Keratinocyte (primary cell): ENCODE measurements around the gene BBS12. TPM values are rescaled to one million over a fixed set of nuclear protein-coding genes. Genes with fewer than 3 reads are reported as not detected.

Experiments
- DNase-seq: peaks from one replicate; pipeline ENCODE4 v3.0.0-alpha.2; 2011; ENCODE audit warnings: low read depth, missing footprints, low spot score
- FAIRE-seq: peaks from 2 replicates; lab custom pipeline; 2011; peaks lifted over from hg19 to GRCh38; lab: Jason Lieb, UNC
- H2AFZ ChIP-seq: 2 replicates; pipeline ENCODE4 v1.6.0; 2012; ENCODE audit warnings: low read length, control low read depth, inconsistent platforms; ENCODE audit not compliant: control insufficient read depth
- H3K27ac ChIP-seq: 2 replicates; pipeline ENCODE4 v1.5.1; 2011; ENCODE audit warnings: low read length; ENCODE audit not compliant: control insufficient read depth, insufficient read depth
- H3K27me3 ChIP-seq: 3 replicates; pipeline ENCODE4 v1.6.0; 2011; ENCODE audit warnings: low read length; ENCODE audit not compliant: control insufficient read depth, insufficient read depth; ENCODE audit errors: extremely low read depth
- H3K36me3 ChIP-seq, 2 experiments: 2 replicates in 1 of 2; 3 replicates in 1 of 2; pipeline ENCODE4 v1.5.1; 2011; ENCODE audit warnings: low read length in 2 of 2, mild to moderate bottlenecking in 1 of 2; ENCODE audit not compliant: control insufficient read depth in 2 of 2, insufficient read depth in 2 of 2; ENCODE audit errors: extremely low read depth in 1 of 2
- H3K4me1 ChIP-seq: 3 replicates; pipeline ENCODE4 v1.5.1; 2011; ENCODE audit warnings: low read length; ENCODE audit not compliant: control insufficient read depth, insufficient read depth; ENCODE audit errors: extremely low read depth
- H3K4me2 ChIP-seq: 3 replicates; pipeline ENCODE4 v1.6.0; 2011; ENCODE audit warnings: low read depth, low read length; ENCODE audit not compliant: control insufficient read depth, insufficient read depth; ENCODE audit errors: extremely low read depth
- H3K4me3 ChIP-seq, 3 experiments: fragments of 200-600 bp in 1 of 3; sonication (generic) in 1 of 3; 2 replicates in 2 of 3; 3 replicates in 1 of 3; pipeline ENCODE4 v1.5.1; 2011 to 2016; ENCODE audit warnings: low read length in 3 of 3, mild to moderate bottlenecking in 3 of 3, control low read depth in 2 of 3, inconsistent platforms in 1 of 3, low read depth in 1 of 3, mixed read lengths in 1 of 3, mixed run types in 1 of 3, moderate library complexity in 1 of 3; ENCODE audit not compliant: control insufficient read depth in 2 of 3, insufficient read depth in 2 of 3; ENCODE audit errors: extremely low read depth in 1 of 3
- H3K79me2 ChIP-seq: 2 replicates; pipeline ENCODE4 v1.6.0; 2012; ENCODE audit warnings: low read length; ENCODE audit not compliant: control insufficient read depth, insufficient read depth
- H3K9ac ChIP-seq: 3 replicates; pipeline ENCODE4 v1.6.0; 2011; ENCODE audit warnings: low read length; ENCODE audit not compliant: control insufficient read depth, insufficient read depth; ENCODE audit errors: extremely low read depth
- H3K9me1 ChIP-seq: 3 replicates; pipeline ENCODE4 v1.6.0; 2011; ENCODE audit warnings: low read length; ENCODE audit not compliant: control insufficient read depth, insufficient read depth; ENCODE audit errors: extremely low read depth
- H3K9me3 ChIP-seq: 2 replicates; pipeline ENCODE4 v1.5.1; 2012; ENCODE audit warnings: low read depth, low read length; ENCODE audit not compliant: control insufficient read depth
- H4K20me1 ChIP-seq: 3 replicates; pipeline ENCODE4 v1.6.0; 2011; ENCODE audit warnings: low read length; ENCODE audit not compliant: control insufficient read depth, insufficient read depth; ENCODE audit errors: extremely low read depth
- CTCF ChIP-seq, 3 experiments: IDR thresholded peaks in 1 of 3; conservative IDR thresholded peaks in 1 of 3; optimal IDR thresholded peaks in 1 of 3; 2 replicates in 2 of 3; 3 replicates in 1 of 3; pipeline versions ENCODE3 to v1.5.1; 2011; ENCODE audit warnings: low read length in 3 of 3, mild to moderate bottlenecking in 3 of 3, moderate library complexity in 2 of 3, control low read depth in 1 of 3, inconsistent platforms in 1 of 3; ENCODE audit not compliant: insufficient read depth in 2 of 3; ENCODE audit errors: extremely low read depth in 1 of 3
- EZH2 ChIP-seq: IDR thresholded peaks from one replicate; pipeline ENCODE4 v1.6.1; 2012; ENCODE audit warnings: inconsistent platforms, mild to moderate bottlenecking, low read length, moderate library complexity
- dilution Hi-C: fragments of 300-500 bp; cut with MboI; formaldehyde crosslinking; loops from one replicate; pipeline ENCODE4 v1.7.0; 2020; ENCODE audit warnings: low sequenced_read_pairs; ENCODE audit not compliant: extremely low pct_ligation_motif_present
- polyA plus RNA-seq, 5 experiments: library from polyadenylated mRNA; depleted of rRNA in 3 of 5; stranded (reverse) in 3 of 5; stranded (forward) in 1 of 5; unstranded in 1 of 5; fragments of >200 nt; gene quantifications; 1 replicate in 1 of 5; 2 replicates in 3 of 5; 3 replicates in 1 of 5; pipeline versions ENCODE4 v1.2.1 to v1.2.3, GENCODE V29; 2011 to 2012; ENCODE audit warnings: missing spikeins in 2 of 5, low read depth in 1 of 5, low replicate concordance in 1 of 5

BBS12 gene
- polyA plus RNA-seq, 1 donor (not counting 4 experiments of a cell fraction or from before 2014, with no cell fraction given) = 2.5 TPM

- FAIRE-seq (no peak), DNase-seq (no peak)
- no peaks in the 10 kb centered on the region for H3K9me3 ChIP-seq
- H3K9ac ChIP-seq = no peak overlapping the region
- no peaks in the 10 kb centered on the region for H3K9me1 ChIP-seq
- no peaks in the 10 kb centered on the region for H3K4me1 ChIP-seq
- H2AFZ ChIP-seq = no peak overlapping the region
- no peak overlapping the region for H3K27ac ChIP-seq
- no peaks in the 10 kb centered on the region for H3K36me3 ChIP-seq
- H3K79me2 ChIP-seq = no peaks in the 10 kb centered on the region
- H4K20me1 ChIP-seq = no peaks in the 10 kb centered on the region
- dilution Hi-C loops = no loop called here
- H3K4me3 ChIP-seq = no peak overlapping the region
- no peaks in the 10 kb centered on the region for H3K27me3 ChIP-seq
- H3K4me2 ChIP-seq = no peak overlapping the region
- TF ChIP-seq EZH2 = no peak
Observed at GRCh38 chr4:122718281-122718680, 14.2 kb upstream of the BBS12 start.

- Histone ChIP-seq H3K79me2 (no peaks in the 10 kb centered on the region), H3K27me3 (no peaks in the 10 kb centered on the region), H3K36me3 (no peaks in the 10 kb centered on the region), H3K4me3 (no peak overlapping the region), H3K4me2 (no peak overlapping the region), H3K4me1 (no peaks in the 10 kb centered on the region), H4K20me1 (no peaks in the 10 kb centered on the region), H3K9me3 (no peaks in the 10 kb centered on the region), H3K9me1 (no peaks in the 10 kb centered on the region), H2AFZ (no peak overlapping the region), H3K27ac (no peak overlapping the region), H3K9ac (no peak overlapping the region)
- no peak for TF ChIP-seq CTCF (optimal IDR thresholded peaks at IDR 0.05 in 1 of 3, IDR thresholded peaks at IDR 0.05 in 1 of 3, conservative IDR thresholded peaks at IDR 0.05 in 1 of 3; ENCODE audit: extremely low read depth in 1 of 3, insufficient read depth in 2 of 3, low read length in 3 of 3)
- no peak for TF ChIP-seq EZH2
- FAIRE-seq = no peak
- dilution Hi-C loops = no loop called here
- no peak for DNase-seq
Observed at GRCh38 chr4:122722256-122722655, 10.2 kb upstream of the BBS12 start.

GRCh38 chr4:122728856-122729255 is 3.6 kb upstream of the BBS12 start:
- no peak for TF ChIP-seq CTCF (optimal IDR thresholded peaks at IDR 0.05 in 1 of 3, IDR thresholded peaks at IDR 0.05 in 1 of 3, conservative IDR thresholded peaks at IDR 0.05 in 1 of 3; ENCODE audit: extremely low read depth in 1 of 3, insufficient read depth in 2 of 3, low read length in 3 of 3)
- TF ChIP-seq EZH2 = no peak
- dilution Hi-C loops = no loop called here
- Histone ChIP-seq H3K27me3 (no peaks in the 10 kb centered on the region), H3K27ac (no peak overlapping the region), H3K9me3 (no peaks in the 10 kb centered on the region), H4K20me1 (no peaks in the 10 kb centered on the region), H3K4me2 (no peak overlapping the region), H3K9me1 (no peaks in the 10 kb centered on the region), H3K4me3 (no peak overlapping the region), H3K79me2 (no peaks in the 10 kb centered on the region), H3K36me3 (no peaks in the 10 kb centered on the region), H3K4me1 (peaks cover 8% of the 10 kb centered on the region), H3K9ac (no peak overlapping the region), H2AFZ (no peak overlapping the region)
- no peak for DNase-seq
- FAIRE-seq = no peak
